Measurements from ENCODE around the gene TMEM147. TPM values are rescaled to one million over a fixed set of nuclear protein-coding genes. Genes with fewer than 3 reads are reported as not detected.

TMEM147 gene
- total RNA-seq, 1 donor from 2014 or later: 87.7 TPM

DNA sequence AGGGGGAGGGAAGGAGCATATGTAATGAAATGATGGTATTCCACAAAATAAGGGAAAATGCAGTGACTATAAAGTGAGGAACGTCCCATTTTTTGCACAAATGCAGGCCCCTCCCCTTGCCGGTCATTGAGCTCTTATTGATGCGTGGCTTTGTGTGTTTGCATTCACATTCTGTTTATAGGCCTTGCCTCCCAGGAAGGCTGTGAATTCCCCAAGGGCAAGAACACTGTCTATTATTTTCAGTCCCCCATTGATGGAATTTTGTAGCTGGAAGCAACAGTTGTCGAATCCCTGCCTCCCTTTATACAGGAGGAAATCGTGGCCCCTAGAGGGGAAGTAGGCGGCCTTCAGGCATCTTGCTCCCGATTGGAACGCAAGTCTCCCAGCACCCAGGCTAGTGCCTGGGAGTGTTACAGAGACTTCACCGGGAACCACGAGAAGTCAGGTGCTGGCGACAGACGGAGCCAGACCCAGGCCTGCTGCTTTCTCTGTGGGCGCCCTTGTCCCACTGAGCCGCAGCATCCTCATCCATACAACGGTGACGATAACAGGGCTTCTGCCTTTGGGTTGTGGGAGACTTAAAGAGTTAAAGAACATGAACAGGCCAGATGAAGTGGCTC, 24.2 kb upstream of the TMEM147 start:
- no peak for ATAC-seq

DNA sequence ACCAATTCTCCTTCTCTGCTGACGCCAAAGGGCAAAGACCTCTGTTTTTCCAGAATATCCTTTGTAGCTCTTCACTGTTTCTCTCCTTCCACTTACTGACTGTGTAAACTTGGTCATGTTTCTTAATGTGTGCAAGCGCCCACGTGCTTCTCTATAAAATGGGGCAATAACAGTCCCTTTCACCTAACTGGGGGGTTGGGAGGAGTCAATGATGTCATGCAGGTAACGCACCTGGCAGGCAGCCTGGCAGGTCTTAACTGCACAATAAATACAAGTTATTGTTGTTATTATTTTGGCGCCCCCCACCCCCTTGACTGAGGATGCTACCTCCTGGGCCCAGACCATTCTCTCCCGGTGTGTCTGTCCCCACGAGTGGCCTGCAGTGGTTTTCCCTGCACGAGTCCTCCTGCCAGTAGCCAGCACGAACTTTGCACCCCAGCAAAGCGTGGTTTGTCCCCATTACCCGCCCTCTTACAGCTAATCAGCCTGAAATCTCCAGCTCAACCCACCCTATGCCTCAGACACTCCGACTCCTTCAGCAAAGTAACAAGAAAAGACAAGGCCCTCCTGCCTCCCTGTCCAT, 22.6 kb upstream of the TMEM147 start:
- ATAC-seq: no peak

DNA sequence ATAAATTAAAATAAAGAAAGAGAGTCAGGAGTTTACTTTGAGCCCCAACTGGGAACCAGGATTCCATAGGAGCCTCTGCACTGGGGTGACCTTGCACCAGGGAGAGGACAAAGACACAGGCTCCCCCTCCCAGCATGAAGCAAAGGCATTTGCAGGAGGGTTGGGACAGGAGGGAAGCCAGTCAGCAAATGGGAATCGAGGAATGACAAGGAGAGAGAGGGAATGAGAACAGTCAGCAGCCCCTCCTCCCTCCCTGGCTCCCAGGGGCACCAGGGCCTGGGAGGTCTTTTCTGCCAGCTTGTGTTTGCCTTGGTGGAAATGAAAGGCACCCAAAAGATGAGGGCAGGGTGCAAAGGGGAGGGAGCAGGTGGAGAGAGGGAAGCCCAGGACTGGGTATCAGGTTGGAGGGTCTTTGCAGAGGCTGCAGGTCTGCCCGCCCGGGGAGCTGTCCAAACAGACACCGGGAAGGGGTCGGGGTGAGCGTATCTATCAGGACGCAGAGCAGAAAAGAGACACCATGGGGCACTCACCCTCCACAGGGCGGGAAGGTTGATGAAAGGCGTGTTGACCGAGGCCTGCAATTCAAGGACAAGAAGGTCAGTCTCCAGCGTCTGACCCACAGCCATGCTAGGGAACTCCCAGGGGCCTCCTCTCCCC, 21.1 kb upstream of the TMEM147 start:
- ATAC-seq: no peak

DNA sequence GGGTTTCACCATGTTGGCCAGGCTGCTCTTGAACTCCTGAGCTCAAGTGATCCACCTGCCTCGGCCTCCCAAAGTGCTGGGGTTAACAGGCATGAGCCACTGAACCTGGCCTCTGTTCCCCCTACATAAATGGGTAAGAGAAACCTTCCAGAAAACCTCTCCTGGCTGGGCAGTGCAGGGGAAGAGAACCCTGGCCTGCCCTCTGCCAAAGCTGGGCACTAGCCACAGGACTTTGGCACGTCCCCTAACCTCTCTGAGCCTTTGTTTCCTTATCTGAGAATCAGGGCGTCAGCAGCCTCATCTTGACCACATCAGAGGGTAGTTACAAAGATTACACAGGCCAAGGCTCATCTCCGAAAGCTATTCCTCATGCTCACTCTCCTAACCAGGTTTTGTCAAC, 19.6 kb upstream of the TMEM147 start:
- ATAC-seq: no peak

DNA sequence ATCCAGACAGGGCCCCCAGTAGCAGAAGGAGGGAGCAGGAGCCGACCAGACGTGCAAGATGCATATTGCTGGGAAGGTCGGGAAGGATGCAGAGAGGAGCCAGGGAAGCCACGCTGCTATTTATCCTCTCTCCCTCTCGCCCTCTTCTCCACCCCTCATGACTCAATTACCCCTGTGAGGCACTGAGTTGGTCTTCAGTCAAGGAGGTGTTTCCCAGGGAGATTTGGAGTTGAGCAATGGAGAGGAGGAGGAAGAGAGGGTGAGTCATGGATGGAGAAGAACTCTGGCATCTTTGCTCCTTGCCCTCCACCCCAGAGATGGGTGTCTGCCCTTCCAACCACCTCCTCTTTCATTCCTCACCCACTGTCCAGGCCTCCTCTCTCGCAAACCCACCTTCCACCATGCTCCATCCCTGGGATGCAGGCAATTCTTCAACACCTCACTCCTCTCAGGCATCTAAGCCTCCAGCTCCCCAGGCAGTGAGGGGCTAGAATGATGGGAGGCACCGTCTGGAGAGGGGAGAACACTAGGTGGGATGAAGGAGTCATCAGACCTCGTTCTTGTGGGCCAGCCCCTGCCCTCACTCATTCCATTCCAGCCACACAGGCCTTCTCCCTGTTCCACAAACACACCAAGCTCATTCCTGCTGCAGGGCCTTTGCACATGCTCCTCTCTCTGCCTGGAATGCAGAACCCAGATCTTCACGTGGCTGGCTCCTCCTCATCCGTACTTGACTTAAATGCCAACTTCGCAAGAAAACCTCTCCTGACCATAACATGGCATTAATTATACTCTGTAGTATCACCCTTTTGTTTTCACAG, 17.0 kb upstream of the TMEM147 start, which contains the start of gene SBSN:
SBSN (minus strand) TSS at position 94 of the 821 bp plus-strand sequence; CDS start at position 64, 30 bp downstream.
- ATAC-seq: peak; percentile 82

DNA sequence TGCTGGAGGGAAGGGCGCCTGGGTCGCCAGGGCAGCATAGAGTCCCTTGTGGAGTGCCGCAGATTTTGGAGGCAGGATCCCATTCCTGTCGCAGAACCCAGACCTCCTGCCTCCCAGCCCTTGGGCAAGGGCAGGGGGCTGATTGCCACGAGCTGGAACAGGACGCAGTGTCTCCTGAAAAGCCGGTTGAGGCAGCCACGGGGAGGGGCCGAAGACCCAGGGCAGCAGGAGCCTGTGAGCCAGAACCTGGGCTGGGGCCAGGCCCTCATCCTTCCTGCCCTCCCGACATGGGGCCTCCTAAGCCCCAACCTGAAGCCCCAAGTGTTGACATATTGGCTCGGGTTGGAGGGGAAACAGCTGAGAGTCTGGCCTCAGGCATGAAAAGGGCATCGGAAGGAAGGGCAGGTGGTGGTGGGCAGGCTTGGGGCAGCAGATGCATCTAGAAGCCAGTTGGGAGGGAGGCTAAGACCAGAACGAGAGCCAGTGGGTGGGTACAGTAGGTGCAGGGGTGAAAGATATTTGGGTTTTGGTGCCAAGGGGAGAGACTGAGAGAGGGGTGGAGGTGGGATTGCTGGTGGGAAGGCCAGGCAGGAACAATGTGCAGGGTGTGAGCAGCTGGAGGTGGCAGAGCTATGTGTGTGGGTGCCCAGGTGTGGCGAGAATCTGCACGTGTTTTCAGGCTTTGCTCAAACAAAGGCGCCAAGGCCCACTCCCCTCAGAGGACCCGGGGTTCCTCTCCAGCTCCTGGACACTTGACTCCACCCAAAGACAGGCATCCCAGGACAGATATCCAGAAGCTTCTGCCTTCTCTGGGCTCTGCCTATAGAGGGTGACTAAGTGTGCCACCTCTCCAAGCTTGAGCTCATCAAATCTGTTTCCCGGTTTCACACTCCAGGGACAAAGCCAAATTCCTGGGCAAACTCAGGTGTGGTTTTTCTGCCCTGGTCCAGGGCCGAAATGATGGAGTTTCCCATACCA, 15.9 kb upstream of the TMEM147 start:
- peak; percentile 68 for ATAC-seq

DNA sequence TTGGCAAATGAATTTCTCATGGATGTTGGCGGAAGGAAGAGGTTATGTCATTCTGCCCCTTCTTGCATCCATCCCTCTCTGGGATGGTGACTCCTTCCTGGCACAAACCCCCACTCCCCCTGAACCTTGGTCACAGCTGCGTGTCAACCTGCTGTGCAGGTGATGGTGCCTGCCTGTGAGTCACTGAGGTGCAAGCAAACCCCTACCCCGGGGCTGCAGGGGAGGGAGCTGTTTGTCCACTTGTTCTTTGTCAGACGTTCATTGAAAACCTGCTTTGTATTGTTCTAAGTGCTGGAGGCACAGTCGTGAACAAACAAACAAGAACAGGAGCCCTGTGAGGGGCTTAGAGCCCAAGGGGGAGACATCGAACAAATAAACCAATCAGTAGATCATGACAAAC, 14.1 kb upstream of the TMEM147 start:
- peak; percentile 31 for ATAC-seq

DNA sequence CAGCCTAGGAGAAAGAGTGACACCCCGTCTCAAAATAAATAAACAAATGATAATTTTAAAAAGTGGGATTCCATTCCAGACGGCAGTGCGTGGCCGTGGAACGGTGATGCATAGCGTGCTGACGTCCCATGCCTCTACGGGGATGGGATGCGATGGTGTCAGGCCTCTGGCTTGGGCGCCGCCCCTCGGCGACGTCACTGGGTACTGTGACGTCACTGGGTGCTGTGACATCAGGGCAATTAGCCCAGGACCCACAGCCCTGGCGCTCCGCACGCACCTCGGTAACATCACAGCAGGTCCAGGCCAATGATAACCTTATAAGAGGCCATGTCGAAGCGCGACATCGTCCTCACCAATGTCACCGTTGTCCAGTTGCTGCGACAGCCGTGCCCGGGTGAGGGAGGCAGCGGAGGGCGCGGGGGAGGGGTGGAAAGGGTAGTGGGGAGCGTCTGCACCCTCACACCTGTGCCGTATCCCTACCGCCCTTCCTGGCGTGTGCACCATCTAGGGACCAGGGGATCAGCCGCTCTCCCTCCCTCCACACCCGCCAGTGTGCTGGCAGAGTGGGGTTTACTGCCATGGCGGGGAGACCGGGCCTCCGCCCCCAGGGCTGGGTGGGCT, 12.1 kb upstream of the TMEM147 start, which contains the start of gene GAPDHS:
GAPDHS (plus strand) TSS at position 256 of the 621 bp plus-strand sequence; CDS start at position 328, 72 bp downstream.
- no peak for ATAC-seq

DNA sequence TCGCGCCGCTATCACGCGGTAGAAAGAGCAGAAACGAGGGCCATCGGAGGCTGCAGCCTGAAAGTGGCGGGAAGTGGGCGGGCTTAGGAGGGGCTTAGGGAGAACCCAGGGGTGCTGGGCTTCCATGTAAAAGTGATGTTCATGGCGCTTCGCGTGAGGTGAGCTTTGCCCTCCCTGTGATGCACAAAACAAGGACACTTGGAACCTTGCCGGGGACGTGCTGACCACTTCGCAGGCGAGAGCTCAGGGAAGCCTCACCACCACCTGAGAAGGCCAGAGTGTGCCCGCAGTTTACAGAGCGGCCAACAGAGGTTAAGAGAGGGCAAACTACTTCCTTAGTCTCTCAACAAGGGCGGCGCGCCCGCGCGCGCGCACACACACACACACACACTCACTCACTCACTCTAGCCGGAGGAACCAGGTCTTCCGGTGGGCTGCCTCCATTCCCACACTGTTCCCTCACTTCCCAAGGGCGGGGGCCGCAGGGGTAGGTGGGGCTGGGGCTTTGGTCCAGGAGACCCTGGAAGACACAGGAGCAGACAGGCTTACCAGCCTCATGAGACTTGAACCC, 11.5 kb upstream of the TMEM147 start:
- ATAC-seq: peak; percentile 58

DNA sequence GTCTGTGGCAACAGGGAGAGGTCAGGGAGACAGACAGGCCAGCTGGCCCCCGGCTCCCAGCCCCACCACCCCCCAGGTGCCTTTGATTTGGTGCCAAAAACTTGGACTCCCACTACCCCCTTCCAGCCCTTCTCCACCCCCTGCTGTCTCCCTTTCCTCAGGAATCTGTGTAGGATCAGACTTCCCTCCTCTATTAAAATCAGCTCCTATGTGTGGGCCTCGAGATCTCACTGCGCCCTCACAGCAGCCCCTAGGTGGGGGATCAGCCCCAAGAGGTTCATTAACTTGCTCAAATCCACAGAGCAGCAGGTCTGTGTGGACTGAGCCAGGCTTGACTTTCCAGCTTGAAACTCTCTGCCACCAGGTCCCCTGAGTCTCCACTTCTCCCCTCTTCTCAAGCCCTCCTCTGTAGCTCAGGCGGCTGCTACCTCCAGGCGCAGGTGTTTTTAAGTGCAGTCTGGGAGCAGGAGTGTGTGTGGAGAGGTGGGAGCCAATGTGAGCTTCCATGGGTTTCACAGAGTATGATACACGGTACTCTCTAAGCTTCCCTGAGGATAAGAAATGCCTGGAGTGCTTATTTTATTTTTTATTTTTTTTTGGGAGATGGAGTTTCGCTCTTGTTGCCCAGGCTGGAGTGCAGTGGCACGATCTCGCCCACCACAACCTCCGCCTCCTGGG, 10.5 kb upstream of the TMEM147 start:
- ATAC-seq: no peak

DNA sequence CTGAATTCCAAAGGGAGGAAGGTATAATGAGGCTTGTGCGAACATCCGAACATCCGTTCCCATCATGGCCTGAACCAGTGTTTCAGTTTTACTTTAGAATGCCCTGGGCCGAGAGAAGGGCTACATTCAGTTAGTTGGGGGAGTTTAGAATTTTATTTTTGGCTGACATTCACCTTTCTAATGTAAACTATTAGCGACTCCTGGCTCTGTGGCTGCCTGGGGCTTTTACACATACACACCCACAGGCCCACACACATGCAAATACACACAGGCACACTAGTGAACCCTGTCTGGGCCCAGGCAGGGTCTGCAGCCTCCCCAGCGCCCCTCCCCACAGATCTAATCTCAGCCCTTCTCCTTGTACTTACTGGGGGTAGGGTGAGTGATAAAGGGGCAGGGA, 6.1 kb upstream of the TMEM147 start:
- no peak for ATAC-seq

DNA sequence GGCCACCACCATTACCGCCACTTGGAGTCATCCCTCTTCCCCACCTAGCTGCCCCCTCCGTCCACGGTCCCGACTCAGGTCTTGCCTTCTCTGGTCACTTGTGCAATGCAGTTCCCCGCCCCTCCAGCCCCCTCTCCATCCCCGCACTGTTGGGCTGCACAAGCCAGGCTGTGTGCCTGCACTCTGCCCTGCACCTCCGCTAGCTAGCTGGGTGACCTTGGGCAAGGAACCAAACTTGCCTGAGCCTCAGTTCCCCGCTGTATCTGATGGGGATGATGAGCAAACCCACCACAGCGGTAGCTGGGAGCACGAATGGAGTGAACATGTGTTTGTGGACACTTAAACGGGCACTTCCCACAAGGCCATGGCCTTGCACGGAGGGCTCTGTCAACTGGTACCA, 5.6 kb upstream of the TMEM147 start:
- ATAC-seq: no peak

DNA sequence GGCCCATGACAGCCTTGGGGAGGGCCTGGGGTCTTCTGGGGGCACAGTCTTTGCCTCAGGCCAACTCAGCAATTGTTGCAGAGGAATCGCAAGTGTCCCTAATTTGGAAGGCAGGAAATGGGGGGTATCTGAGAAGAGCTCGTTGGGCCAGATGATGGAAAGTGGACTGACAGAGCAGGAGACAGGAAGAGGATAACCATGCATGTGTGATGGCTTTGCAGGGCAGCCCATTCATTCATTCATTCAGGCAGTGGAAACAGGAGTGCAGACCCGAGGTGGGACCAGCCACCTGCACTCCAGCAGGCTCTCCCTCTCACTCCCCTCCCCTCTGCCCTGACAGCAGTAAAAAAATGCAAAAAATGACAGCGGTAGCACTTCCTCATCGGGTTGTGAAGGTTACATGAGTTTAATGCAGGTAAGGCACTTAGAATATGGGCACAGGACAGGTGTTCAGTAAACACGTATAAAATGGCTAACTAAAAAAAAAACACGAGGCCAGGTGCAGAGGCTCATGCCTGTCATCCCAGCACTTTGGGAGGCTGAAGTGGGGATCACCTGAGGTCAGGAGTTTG, 5.0 kb upstream of the TMEM147 start:
- ATAC-seq: no peak

DNA sequence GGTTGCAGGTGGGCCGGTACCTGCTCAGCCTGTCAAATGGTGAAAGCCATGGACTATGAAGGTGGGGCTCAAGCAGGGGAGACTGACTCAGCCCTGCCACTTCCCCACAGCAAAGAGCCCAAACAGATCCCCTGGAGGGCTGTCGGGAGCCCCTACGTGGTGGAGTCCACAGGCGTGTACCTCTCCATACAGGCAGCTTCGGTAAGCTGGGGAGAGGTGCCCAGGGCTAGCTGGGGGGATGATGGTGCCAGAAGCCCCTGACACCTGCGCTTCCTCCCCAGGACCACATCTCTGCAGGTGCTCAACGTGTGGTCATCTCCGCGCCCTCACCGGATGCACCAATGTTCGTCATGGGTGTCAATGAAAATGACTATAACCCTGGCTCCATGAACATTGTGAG, 3.2 kb upstream of the TMEM147 start:
- ATAC-seq: no peak

DNA sequence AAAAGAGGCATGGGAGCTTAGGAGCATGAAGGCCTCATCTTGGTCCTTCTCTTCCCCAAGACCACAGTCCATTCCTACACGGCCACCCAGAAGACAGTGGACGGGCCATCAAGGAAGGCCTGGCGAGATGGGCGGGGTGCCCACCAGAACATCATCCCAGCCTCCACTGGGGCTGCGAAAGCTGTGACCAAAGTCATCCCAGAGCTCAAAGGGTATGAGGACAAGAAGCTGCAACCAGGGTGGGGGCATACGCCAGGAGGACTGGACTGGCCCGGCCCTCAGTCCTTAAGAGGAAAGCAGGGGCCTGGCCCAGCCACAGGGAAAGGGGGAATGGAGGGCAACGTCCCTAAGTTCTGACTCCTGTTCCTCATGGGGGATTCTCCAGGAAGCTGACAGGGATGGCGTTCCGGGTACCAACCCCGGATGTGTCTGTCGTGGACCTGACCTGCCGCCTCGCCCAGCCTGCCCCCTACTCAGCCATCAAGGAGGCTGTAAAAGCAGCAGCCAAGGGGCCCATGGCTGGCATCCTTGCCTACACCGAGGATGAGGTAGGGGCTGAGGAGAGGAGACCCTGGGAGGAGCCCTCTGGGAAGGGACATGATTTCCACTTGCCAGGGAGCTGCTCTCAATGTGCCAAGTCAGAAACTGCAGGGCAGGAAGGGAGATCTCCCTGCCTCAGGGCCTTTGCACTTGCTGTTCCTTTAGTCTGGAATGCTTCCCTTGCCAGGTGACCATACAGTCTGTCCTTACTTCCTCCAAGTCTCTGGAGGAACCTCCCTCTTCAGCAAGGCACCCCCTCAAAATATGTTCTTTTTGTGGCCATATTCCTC, 1.9 kb upstream of the TMEM147 start:
- no peak for ATAC-seq

DNA sequence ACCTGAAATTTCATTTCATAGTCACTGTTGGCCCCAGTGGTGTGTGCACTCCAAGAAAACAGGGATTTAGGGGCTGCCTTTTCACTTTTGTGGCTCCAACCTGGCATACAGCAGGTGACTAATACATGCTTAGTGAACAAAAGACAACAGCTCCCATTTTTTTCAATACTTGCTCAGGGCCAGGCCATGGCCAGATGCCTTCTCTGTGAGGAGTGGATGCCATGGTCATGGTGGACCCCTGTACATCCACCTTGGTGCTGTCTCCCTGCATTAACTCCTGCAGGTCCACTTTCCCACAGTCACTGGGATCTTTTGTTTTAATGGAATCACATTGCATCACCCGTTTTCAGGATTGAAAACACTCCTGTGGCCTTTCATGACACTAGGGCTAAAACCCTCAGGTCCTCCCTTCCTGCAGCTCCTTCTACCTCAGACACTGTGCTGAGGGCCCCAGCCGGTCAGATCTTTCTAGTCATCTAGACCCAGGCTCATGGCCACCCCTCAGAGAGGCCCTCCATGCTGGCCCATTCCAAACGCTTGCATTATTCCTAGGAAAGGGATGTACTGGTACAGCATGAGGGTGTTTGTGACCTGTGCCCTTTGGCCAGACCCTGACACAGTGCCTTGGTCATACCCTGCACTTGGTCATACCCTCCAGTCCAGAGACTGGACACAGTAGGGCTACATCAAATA, 1.2 kb upstream of the TMEM147 start:
- no peak for ATAC-seq

DNA sequence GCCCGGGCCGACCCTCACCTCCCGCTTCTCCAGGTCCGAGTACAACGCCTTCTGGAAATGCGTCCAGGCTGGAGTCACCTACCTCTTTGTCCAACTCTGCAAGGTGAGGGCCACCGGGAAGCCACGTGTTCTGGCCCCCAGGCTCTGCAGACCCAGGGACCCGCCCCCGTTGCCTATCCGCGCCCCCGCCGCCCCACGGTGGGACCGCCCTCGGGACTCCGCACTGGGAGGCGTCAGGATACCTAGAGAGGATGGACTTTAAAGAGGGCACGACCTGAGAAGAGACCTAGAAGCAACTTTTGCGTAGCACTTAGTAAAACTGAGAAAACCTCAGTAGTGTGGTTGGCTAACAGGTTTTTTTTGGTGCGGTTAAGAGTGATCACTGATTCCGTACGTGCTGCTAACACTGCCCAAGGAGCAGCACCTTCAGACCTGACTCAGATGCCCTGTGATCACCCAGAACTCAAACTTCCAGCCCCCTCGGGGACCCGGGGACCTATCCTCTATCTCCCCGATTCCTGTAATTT, 492 bp downstream of the TMEM147 start:
- ATAC-seq: peak; percentile 42

DNA sequence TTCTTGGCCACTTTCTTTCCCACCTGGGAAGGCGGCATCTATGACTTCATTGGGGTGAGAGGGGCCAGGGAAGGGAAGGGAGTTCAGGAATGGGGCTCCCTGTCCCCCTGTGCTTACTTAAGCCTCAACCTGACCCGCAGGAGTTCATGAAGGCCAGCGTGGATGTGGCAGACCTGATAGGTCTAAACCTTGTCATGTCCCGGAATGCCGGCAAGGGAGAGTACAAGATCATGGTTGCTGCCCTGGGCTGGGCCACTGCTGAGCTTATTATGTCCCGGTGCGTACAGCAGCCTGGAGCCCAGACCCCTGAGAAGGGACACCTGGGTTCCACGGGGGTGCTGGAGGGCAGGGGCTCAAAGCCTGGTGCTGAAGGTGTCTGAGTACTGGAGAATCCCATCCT, 1.1 kb downstream of the TMEM147 start:
- ATAC-seq: no peak

All from esophagus mucosa (tissue), 1 donor.